NCI-H82 (cell line): Measurements from ENCODE around the gene IPO5.

ENCODE experiments used
- DNase-seq: peaks from one replicate; lab custom pipeline; 2025; lab: John Stamatoyannopoulos, UW

The IPO5 gene

DNA sequence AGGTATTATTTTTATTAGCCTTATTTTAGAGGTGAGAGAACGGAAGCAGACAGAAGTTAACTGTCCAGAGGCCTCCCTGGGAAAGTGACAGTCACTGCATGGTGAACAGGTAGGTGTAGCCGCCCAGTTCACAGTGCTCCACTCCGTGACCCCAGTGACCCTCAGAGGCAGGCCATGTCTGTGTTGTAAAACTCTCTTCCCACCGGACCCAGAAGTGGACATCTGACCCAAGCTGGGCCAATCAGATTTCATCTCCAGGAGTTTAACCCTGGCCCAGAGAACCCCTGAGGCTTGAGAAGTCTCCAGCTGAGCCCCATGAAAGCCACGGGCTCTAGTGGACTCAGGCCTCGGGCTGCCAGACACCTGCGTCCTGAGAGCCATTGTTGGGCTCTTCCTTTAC lies 105.8 kb downstream of the IPO5 start:
- DNase-seq = no peak

DNA sequence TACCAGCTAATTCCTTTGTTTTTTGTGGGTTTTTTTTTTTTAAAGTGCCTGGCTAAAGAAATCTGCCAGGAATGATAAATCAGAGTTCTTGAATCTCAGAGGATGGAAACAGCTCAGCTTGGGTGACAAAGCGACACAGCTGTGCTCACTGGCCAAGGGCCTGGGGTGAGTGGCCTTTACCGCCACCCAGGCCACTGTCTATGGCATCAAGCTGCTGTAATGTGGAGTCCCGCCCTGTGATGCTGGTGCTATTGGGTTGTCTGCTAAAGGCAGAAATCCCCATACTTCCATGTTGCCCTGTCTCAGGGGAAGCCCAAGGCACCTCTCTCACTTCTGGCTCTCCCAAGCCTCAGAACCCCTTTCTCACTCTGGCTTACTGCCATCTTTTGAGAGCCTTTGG lies 106.8 kb downstream of the IPO5 start:
- peak; percentile 73 for DNase-seq

DNA sequence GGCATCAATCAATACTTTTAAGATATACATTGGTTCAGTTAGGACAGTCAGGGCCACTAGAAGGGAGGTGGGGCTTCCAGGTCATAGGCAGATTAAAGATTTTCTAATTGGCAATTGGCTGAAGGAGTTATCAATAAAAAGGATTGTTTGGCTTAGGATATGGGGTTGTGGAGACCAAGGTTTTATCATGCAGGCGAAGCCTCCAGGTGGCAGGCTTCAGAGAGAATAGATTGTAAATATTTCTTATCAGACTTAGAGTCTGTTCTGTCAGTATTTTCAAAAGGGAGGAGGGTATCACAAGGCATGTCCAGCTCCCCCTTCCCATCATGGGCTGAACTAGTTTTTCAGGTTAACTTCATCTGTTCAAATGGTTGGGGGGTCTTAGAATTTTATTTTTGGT lies 112.0 kb downstream of the IPO5 start:
- peak; percentile 40 for DNase-seq

DNA sequence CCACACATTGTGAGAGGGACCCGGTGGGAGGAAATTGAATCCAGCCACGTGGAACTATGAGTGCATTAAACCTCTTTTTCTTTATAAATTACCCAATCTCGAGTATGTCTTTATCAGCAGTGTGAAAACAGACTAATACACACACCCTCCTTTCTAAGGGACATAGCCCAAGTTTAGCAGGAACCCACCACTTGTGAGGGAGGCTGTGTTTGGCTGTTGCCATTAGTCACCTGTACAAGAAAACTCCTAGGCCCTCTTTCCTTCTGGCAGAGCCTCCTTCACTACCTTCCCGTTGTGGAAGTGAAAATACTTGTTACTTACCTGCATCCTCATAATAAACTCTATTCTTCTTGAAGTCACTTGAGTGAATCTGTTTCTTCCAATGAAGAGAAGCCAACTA lies 113.2 kb downstream of the IPO5 start:
- DNase-seq = no peak

DNA sequence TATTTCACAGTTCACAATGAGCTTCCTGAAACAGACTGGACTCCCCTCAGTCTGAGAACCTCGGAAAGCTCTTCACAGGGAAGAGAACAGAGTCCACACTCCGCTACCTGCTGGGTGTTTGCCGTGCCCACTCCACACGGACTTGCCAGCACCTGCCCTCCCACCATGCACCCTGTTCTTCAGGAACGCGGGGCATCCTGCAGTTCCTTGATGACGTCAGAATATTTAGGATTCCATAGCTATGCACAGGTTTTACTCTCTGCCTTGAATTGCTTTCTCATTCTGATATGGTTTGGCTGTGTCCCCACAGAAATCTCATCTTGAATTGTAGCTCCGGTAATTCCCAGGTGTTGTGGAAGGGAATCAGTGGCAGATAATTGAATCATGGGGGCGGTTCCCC lies 115.0 kb downstream of the IPO5 start:
- DNase-seq = peak; percentile 41

DNA sequence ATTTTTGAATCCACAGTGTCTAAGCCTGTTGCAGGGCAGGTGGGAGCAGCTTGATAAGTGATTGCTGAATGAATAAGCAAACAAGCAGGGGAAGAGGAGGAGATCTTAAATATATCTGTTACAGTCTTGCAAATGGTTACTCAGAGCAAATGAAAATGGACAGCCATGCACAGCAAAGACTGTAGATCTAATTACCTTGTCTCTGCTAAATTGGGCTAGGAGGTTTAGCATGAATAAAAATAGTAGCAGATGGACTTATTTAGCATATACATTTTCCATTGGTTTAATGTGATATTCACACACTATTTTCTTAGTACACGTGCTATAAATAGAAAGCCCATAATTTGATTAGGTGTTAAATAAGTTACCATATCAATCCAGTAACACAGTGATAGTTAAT lies 116.5 kb downstream of the IPO5 start:
- DNase-seq = peak; percentile 31

DNA sequence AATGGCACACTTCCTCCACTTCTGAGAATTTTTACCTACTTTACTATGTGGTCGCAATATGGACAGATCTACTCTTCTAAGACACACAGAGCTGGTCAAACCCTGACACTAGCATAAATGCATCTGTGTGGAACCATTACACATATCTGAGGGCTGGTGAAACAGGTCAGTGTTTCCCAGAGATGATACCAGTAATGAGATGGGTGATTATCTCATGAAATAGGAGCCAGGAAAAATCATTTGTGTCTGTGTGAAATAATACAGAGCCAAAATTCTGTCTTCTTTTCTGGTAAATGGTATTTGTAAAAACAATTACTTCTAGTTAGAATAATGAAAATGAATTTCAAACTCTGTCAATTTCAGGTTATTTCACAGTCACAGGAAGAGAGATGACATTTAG lies 117.8 kb downstream of the IPO5 start:
- no peak for DNase-seq

DNA sequence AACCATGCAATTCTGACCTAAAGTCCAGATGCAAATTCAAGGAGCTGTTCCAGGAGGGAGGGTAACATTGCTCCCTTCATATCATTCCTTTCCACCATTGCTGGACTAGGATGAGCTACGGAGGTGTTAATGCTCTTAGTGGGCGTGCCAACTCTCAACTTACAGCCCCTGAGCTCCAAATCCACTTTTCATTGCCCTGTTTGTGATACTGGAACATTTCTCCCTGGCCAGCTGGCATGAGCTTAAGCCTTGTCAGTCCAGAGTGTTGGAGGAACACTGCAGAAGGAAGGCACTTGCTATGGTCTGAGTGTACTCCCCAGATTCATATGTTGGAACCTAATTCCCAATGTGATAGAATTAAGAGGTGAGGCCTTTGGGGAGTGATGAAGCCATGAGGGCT lies 119.0 kb downstream of the IPO5 start:
- peak; percentile 97 for DNase-seq
